Sigmoid colon (tissue), 7 donors: ENCODE data around the gene PHF5A. TPM values are rescaled to one million over a fixed set of nuclear protein-coding genes. Genes with fewer than 3 reads are reported as not detected.

ENCODE experiments used
- DNase-seq: peaks from one replicate; pipeline ENCODE4 v3.0.0-alpha.2; 2019
- H3K27ac ChIP-seq, 4 donors: fragments of 200-600 bp; sonication (generic); one replicate each; pipeline ENCODE4 v1.5.1; 2016 to 2019; ENCODE audit warnings: mild to moderate bottlenecking in 1 of 4
- H3K27me3 ChIP-seq, 3 donors: fragments of 200-600 bp; sonication (generic); one replicate each; pipeline ENCODE4 v1.5.1; 2019; ENCODE audit warnings: mild to moderate bottlenecking in 1 of 3
- H3K36me3 ChIP-seq, 4 donors: fragments of 200-600 bp; sonication (generic); one replicate each; pipeline ENCODE4 v1.5.1; 2016 to 2019
- H3K4me1 ChIP-seq, 4 donors: fragments of 200-600 bp; sonication (generic); one replicate each; pipeline ENCODE4 v1.5.1; 2017 to 2019
- H3K4me3 ChIP-seq, 4 donors: fragments of 200-600 bp; sonication (generic); one replicate each; pipeline ENCODE4 v1.5.1; 2017 to 2019; ENCODE audit warnings: mild to moderate bottlenecking in 2 of 4, moderate library complexity in 1 of 4
- H3K9me3 ChIP-seq, 4 donors: fragments of 200-600 bp in 3 of 4; sonication (generic) in 3 of 4; one replicate each; pipeline versions ENCODE4 v1.5.1 to v1.6.1; 2013 to 2019
- EP300 ChIP-seq, 4 donors: sonication (generic); formaldehyde crosslinking; IDR thresholded peaks; one replicate each; pipeline ENCODE4 v1.6.1; 2017; ENCODE audit warnings: antibody characterized with exemption in 4 of 4
- POLR2A ChIP-seq, 2 donors: fragments of 450-650 bp; IDR thresholded peaks; one replicate each; pipeline ENCODE4 v1.6.1; 2016; ENCODE audit warnings: antibody characterized with exemption in 2 of 2, mild to moderate bottlenecking in 2 of 2, moderate library complexity in 2 of 2
- POLR2AphosphoS5 ChIP-seq, 4 donors: sonication (generic); formaldehyde crosslinking; IDR thresholded peaks; one replicate each; pipeline ENCODE4 v1.6.1; 2017; ENCODE audit warnings: antibody characterized with exemption in 4 of 4
- WGBS, 2 donors: extraction: QIAGEN DNeasy Blood & Tissue Kit; methylation state at CpG; one replicate each; pipeline ENCODE4 v1.1.7; 2013; 5-methylcytosine and 5-hydroxymethylcytosine counted together
- intact Hi-C: fragments of 100-400 bp; cut with DNase I; formaldehyde crosslinking; loops from one replicate; pipeline ENCODE4 v1.15.1; 2023
- polyA plus RNA-seq, 3 donors: library from polyadenylated mRNA; stranded (reverse); fragments of 200-250 nt; gene quantifications; one replicate each; pipeline ENCODE4 v1.2.3, GENCODE V29; 2013
- total RNA-seq, 4 donors: library from RNA; depleted of rRNA; stranded (reverse); fragments of >200 nt; gene quantifications; one replicate each; pipeline ENCODE4 v1.1.0, GENCODE V29; 2016
- TF ChIP-seq, protein P1 (sequence below), 4 experiments: fragments of 450-650 bp in 3 of 4; fragments of 200-600 bp in 1 of 4; IDR thresholded peaks; one replicate each; pipeline ENCODE4 v1.5.1; 2016 to 2019; ENCODE audit warnings: antibody characterized with exemption in 4 of 4, mild to moderate bottlenecking in 3 of 4, moderate library complexity in 2 of 4
- donor health status: healthy with polysubstance abuse.
- donor health status: Bipolar disorder and iron deficiency.
- donor health status: healthy.

The PHF5A gene
- total and polyA plus RNA-seq, 7 donors: 31.9 to 59.6 (median 53.3) TPM

DNA sequence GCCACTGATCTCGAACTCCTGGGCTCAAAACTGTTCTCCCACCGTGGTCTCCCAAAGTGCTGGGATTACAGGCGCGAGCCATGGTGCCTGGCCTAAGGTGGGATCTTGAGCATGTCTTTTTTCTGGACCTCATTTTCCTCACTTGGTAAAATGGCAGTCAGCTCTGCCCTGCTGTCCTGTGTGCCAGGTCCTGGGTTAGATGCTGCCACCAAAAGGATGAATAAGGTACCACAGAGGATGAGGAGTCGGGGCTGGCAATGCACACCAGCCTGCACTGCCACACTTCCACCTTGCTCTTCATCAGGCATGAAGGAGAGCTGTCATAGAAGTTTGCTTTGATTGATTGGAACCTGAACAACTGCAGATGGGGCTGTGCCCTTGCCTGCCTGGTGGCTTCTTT lies 32.7 kb upstream of the PHF5A start:
- peaks cover 0 to 5% (median 2%) of the 10 kb centered on the region in 4 donors for H3K4me1 ChIP-seq
- H3K27me3 ChIP-seq: no peaks in the 10 kb centered on the region
- peaks cover 4 to 68% (median 25%) of the 10 kb centered on the region in 4 donors for H3K36me3 ChIP-seq
- intact Hi-C loops: no loop called here
- 87 to 95% methylated on average over 5 of the region's 5 CpGs for WGBS, 2 donors
- no peaks in the 10 kb centered on the region for H3K9me3 ChIP-seq
- TF ChIP-seq, protein P1, sequence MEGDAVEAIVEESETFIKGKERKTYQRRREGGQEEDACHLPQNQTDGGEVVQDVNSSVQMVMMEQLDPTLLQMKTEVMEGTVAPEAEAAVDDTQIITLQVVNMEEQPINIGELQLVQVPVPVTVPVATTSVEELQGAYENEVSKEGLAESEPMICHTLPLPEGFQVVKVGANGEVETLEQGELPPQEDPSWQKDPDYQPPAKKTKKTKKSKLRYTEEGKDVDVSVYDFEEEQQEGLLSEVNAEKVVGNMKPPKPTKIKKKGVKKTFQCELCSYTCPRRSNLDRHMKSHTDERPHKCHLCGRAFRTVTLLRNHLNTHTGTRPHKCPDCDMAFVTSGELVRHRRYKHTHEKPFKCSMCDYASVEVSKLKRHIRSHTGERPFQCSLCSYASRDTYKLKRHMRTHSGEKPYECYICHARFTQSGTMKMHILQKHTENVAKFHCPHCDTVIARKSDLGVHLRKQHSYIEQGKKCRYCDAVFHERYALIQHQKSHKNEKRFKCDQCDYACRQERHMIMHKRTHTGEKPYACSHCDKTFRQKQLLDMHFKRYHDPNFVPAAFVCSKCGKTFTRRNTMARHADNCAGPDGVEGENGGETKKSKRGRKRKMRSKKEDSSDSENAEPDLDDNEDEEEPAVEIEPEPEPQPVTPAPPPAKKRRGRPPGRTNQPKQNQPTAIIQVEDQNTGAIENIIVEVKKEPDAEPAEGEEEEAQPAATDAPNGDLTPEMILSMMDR (IDR thresholded peaks at IDR 0.05): no peak
- TF ChIP-seq EP300 (IDR thresholded peaks at IDR 0.05): no peak
- TF ChIP-seq POLR2A (IDR thresholded peaks at IDR 0.05): no peak
- no peak for TF ChIP-seq POLR2AphosphoS5 (IDR thresholded peaks at IDR 0.05)
- H3K27ac ChIP-seq: no peak overlapping the region
- DNase-seq: no peak
- H3K4me3 ChIP-seq: no peak overlapping the region

DNA sequence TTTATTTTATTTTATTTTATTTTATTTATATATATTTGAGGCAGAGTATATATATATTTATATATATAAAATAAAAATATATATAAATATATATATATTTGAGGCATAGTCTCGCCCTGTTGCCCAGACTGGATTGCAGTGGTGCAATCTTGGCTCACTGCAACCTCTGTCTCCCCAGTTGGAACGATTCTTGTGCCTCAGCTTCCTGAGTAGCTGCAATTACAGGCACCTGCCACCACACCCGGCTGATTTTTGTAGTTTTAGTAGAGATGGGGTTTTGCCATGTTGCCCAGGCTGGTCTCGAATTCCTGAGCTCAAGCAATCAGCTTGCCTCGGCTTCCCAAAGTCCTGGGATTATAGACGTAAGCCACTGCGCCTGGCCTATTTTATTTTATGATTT lies 31.8 kb upstream of the PHF5A start:
- H3K4me3 ChIP-seq: no peak overlapping the region
- H3K9me3 ChIP-seq: no peaks in the 10 kb centered on the region
- peaks cover 4 to 69% (median 25%) of the 10 kb centered on the region in 4 donors for H3K36me3 ChIP-seq
- TF ChIP-seq POLR2A (IDR thresholded peaks at IDR 0.05) (no peak), EP300 (IDR thresholded peaks at IDR 0.05) (no peak), POLR2AphosphoS5 (IDR thresholded peaks at IDR 0.05) (no peak)
- TF ChIP-seq, protein P1 (IDR thresholded peaks at IDR 0.05): no peak
- intact Hi-C loops: no loop called here
- no peak overlapping the region for H3K27ac ChIP-seq
- no peaks in the 10 kb centered on the region for H3K27me3 ChIP-seq
- H3K4me1 ChIP-seq: peaks cover 0 to 5% (median 2%) of the 10 kb centered on the region in 4 donors
- DNase-seq: no peak
- 75 to 87% methylated on average over 7 of the region's 7 CpGs for WGBS, 2 donors

DNA sequence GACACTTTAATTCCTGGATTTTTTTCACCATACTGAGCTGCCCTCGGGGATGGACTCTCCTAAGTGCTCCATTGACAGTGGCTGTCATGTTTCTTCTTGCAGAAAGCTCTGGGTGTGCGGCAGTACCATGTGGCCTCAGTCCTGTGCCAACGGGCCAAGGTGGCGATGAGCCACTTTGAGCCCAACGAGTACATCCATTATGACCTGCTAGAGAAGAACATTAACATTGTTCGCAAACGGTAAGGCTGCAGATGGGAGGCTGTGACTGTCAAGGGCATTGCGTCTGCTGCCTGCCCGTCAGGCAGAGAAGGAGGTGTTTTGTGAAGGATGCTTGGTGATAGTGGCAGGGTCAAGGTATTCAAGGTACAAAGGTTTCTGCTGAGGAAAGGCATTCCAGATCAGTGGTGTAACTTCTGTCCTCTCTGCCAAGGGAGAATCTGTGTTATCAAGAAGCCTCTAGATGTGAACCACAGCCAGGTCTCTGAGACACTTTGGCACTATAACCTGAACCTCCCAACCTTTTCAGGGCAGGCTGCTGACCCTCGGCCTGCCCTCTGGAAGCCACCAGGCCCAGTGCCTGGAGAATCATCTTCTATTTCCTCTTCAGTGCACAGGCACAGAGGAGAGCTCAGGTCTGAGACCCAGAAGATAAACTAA lies 31.3 kb upstream of the PHF5A start:
- 85 to 93% methylated on average over 10 of the region's 10 CpGs for WGBS, 2 donors
- no peaks in the 10 kb centered on the region for H3K9me3 ChIP-seq
- H3K4me1 ChIP-seq: peaks cover 0 to 5% (median 2%) of the 10 kb centered on the region in 4 donors
- DNase-seq: no peak
- intact Hi-C loops: no loop called here
- H3K4me3 ChIP-seq: no peak overlapping the region
- H3K27ac ChIP-seq: no peak overlapping the region
- H3K36me3 ChIP-seq: peaks cover 4 to 63% (median 25%) of the 10 kb centered on the region in 4 donors
- H3K27me3 ChIP-seq: no peaks in the 10 kb centered on the region
- TF ChIP-seq, protein P1 (IDR thresholded peaks at IDR 0.05): no peak
- TF ChIP-seq POLR2AphosphoS5 (IDR thresholded peaks at IDR 0.05): no peak
- TF ChIP-seq EP300 (IDR thresholded peaks at IDR 0.05): no peak
- TF ChIP-seq POLR2A (IDR thresholded peaks at IDR 0.05): no peak

DNA sequence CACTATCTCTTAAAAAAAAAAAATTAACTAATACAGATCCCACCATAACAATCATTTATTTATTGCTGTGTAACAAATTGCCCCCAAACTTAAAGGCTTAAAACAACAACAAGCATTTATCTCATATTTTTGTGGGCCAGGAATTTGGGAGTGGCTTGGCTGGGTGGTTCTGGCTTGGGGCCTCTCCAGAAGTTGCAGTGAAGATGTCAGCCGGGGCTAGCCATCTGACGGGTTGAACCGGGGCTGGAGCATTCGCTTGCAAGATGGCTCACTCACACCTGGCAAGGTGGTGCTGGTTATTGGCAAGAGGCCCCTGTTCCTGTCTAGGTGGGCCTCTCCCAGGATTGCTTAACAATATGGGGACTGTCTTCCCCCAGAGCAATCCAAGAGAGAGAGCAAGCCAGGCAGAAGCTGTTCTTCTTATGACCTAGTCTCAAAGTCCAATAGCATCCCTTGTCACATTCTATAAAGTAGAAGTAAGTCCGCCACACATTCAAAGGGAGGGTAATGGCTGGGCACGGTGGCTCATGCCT lies 29.9 kb upstream of the PHF5A start:
- intact Hi-C loops: no loop called here
- Histone ChIP-seq H3K27me3 (no peaks in the 10 kb centered on the region), H3K4me1 (peaks cover 0 to 13% (median 6%) of the 10 kb centered on the region in 4 donors), H3K36me3 (peaks cover 4 to 49% (median 21%) of the 10 kb centered on the region in 4 donors), H3K9me3 (no peaks in the 10 kb centered on the region), H3K4me3 (no peak overlapping the region), H3K27ac (peak overlapping the region in 1 of 4 donors; percentile 35)
- no peak for DNase-seq
- TF ChIP-seq POLR2AphosphoS5 (IDR thresholded peaks at IDR 0.05) (no peak), POLR2A (IDR thresholded peaks at IDR 0.05) (no peak), EP300 (IDR thresholded peaks at IDR 0.05) (no peak)
- TF ChIP-seq, protein P1 (IDR thresholded peaks at IDR 0.05): no peak
- 59 to 72% methylated on average over 6 of the region's 6 CpGs for WGBS, 2 donors
